GM21381 (cell line): ENCODE measurements around the gene LCN6.
"Not testable (repeated sequence)": the region's sequence is repeated elsewhere in the genome, so short reads cannot be mapped to it uniquely, and the experiment has no call there.

Experiments used
- ATAC-seq: cut with Tn5 transposase; IDR thresholded peaks from one replicate; pipeline ENCODE4 v1.9.1; 2021; ENCODE audit warnings: mild to moderate bottlenecking, moderate library complexity; ENCODE audit not compliant: unreplicated experiment

Gene LCN6

GRCh38 chr9:136712690-136713544, 35.4 kb downstream of the LCN6 start:
- ATAC-seq, result no peak

- no peak for ATAC-seq
Observed at GRCh38 chr9:136711751-136712689, 36.3 kb downstream of the LCN6 start, which contains the start of gene DIPK1B. TSS of gene DIPK1B (plus strand) at chr9:136712572. CDS start at chr9:136712666, 94 bp downstream.

GRCh38 chr9:136711219-136711648, 37.1 kb downstream of the LCN6 start:
- not testable (repeated sequence) for ATAC-seq

- no peak for ATAC-seq
Observed at GRCh38 chr9:136710543-136710942, 37.8 kb downstream of the LCN6 start.

GRCh38 chr9:136709454-136710109, 38.7 kb downstream of the LCN6 start:
- no peak for ATAC-seq

- ATAC-seq, result no peak
Observed at GRCh38 chr9:136707849-136708517, 40.3 kb downstream of the LCN6 start.

- ATAC-seq, result no peak
Observed at GRCh38 chr9:136707011-136707410, 41.3 kb downstream of the LCN6 start.

GRCh38 chr9:136705564-136705963, 42.8 kb downstream of the LCN6 start:
- no peak for ATAC-seq

- ATAC-seq, result not testable (repeated sequence)
Observed at GRCh38 chr9:136704741-136705140, 43.6 kb downstream of the LCN6 start.

GRCh38 chr9:136703276-136703860, 45.0 kb downstream of the LCN6 start:
- ATAC-seq, result no peak

- ATAC-seq, result no peak
Observed at GRCh38 chr9:136701668-136702053, 46.7 kb downstream of the LCN6 start.

GRCh38 chr9:136700959-136701667, 47.2 kb downstream of the LCN6 start:
- ATAC-seq, result no peak

- no peak for ATAC-seq
Observed at GRCh38 chr9:136700304-136700703, 48.0 kb downstream of the LCN6 start.

- ATAC-seq, result no peak
Observed at GRCh38 chr9:136698635-136699246, 49.6 kb downstream of the LCN6 start.

- no peak for ATAC-seq
Observed at GRCh38 chr9:136697821-136698526, 50.4 kb downstream of the LCN6 start.

GRCh38 chr9:136697146-136697820, 51.0 kb downstream of the LCN6 start:
- ATAC-seq, result no peak

- ATAC-seq, result no peak
Observed at GRCh38 chr9:136696502-136696901, 51.8 kb downstream of the LCN6 start.

GRCh38 chr9:136695955-136696354, 52.4 kb downstream of the LCN6 start:
- no peak for ATAC-seq
